HCT116 (cell line): Measurements from ENCODE around the gene CCDC201. TPM values are rescaled to one million over a fixed set of nuclear protein-coding genes. Genes with fewer than 3 reads are reported as not detected.

Experiments used
- ATAC-seq: fragments of 200-7000 bp; cut with Tn5 transposase; 2 replicates; pipeline ENCODE4 v1.9.1; 2020; ENCODE audit warnings: mild to moderate bottlenecking, moderate library complexity
- BruUV-seq: library from RNA; stranded (reverse); fragments of 400-500 nt; replicated peaks from 2 replicates; lab custom pipeline; 2021; lab: Mats Ljungman, UMichigan
- CTCF ChIA-PET: fragments of 300-600 bp; sonication (Branson Sonifier 250); formaldehyde crosslinking; loops from one replicate; lab custom pipeline; 2021; ENCODE audit warnings: antibody characterized with exemption; lab: Charles Lee
- POLR2A ChIA-PET: fragments of 300-600, 350-600 bp; sonication (Branson Sonifier 250); formaldehyde crosslinking; loops from one replicate; lab custom pipeline; 2021; ENCODE audit warnings: antibody characterized with exemption; lab: Charles Lee
- RAD21 ChIA-PET, 2 experiments: fragments of 300-600 bp; sonication (Branson Sonifier 250); formaldehyde crosslinking; loops; one replicate each; lab custom pipeline; 2023; ENCODE audit warnings: low total read pairs in 2 of 2; ENCODE audit not compliant: uncharacterized antibody in 2 of 2, unreplicated experiment in 2 of 2, low non-redundant PET in 1 of 2; lab: Charles Lee
- DNase-seq: peaks from one replicate; pipeline ENCODE4 v3.0.0-alpha.2; 2010; ENCODE audit warnings: low read depth, low spot score
- H2AFZ ChIP-seq: fragments of 200-600 bp; shearing (Covaris generic), sonication (generic); 2 replicates; pipeline ENCODE4 v1.6.1; 2017; ENCODE audit warnings: low read depth, mixed run types, mixed read lengths, antibody characterized with exemption, low read length; ENCODE audit not compliant: poor library complexity, severe bottlenecking
- H3K27ac ChIP-seq: 2 replicates; pipeline ENCODE4 v1.5.1; 2012; ENCODE audit warnings: low read depth, low read length
- H3K27me3 ChIP-seq: fragments of 200-600 bp; sonication (generic); 2 replicates; pipeline ENCODE4 v1.6.1; 2016; ENCODE audit warnings: mixed run types, low read length, mixed read lengths; ENCODE audit not compliant: insufficient read depth
- H3K36me3 ChIP-seq, 2 experiments: fragments of 200-500 bp in 1 of 2; fragments of 200-600 bp in 1 of 2; sonication (Bioruptor generic) in 1 of 2; sonication (generic) in 1 of 2; 2 replicates each; pipeline versions ENCODE4 v1.5.1 to v1.6.1; 2014 to 2016; ENCODE audit warnings: low read length in 2 of 2, inconsistent platforms in 1 of 2, mixed read lengths in 1 of 2, mixed run types in 1 of 2; ENCODE audit not compliant: insufficient read depth in 2 of 2, control insufficient read depth in 1 of 2
- H3K4me1 ChIP-seq, 2 experiments: fragments of 200-600 bp in 1 of 2; sonication (generic) in 1 of 2; 2 replicates each; pipeline versions ENCODE4 v1.5.1 to v1.6.1; 2012 to 2017; ENCODE audit warnings: low read length in 2 of 2, inconsistent platforms in 1 of 2, mild to moderate bottlenecking in 1 of 2, mixed read lengths in 1 of 2, mixed run types in 1 of 2, moderate library complexity in 1 of 2; ENCODE audit not compliant: insufficient read depth in 2 of 2, control insufficient read depth in 1 of 2
- H3K4me2 ChIP-seq: fragments of 200-600 bp; sonication (generic); 2 replicates; pipeline ENCODE4 v1.6.1; 2017; ENCODE audit warnings: mixed run types, low read length, mixed read lengths
- H3K4me3 ChIP-seq, 2 experiments: fragments of 200-600 bp in 1 of 2; sonication (generic) in 1 of 2; replicated peaks in 1 of 2; 2 replicates each; pipeline ENCODE4 v1.5.1; 2011 to 2016; ENCODE audit warnings: low read length in 2 of 2, control low read depth in 1 of 2, low read depth in 1 of 2, mild to moderate bottlenecking in 1 of 2, mixed read lengths in 1 of 2, mixed run types in 1 of 2
- H3K79me2 ChIP-seq: fragments of 200-600 bp; sonication (generic); 2 replicates; pipeline ENCODE4 v1.6.1; 2017; ENCODE audit warnings: mild to moderate bottlenecking, mixed run types, low read length, moderate library complexity, mixed read lengths; ENCODE audit not compliant: insufficient read depth
- H3K9ac ChIP-seq: fragments of 200-600 bp; sonication (generic); 2 replicates; pipeline ENCODE4 v1.6.1; 2016; ENCODE audit warnings: low read length, mixed read lengths
- H3K9me2 ChIP-seq: fragments of 200-600 bp; sonication (generic), shearing (Covaris generic); 2 replicates; pipeline ENCODE4 v1.6.1; 2017; ENCODE audit warnings: mixed run types, mild to moderate bottlenecking, moderate library complexity; ENCODE audit not compliant: insufficient read depth
- H3K9me3 ChIP-seq, 2 experiments: fragments of 200-500 bp in 1 of 2; fragments of 200-600 bp in 1 of 2; sonication (Bioruptor generic) in 1 of 2; sonication (generic) in 1 of 2; 2 replicates each; pipeline ENCODE4 v1.6.1; 2014 to 2017; ENCODE audit warnings: low read length in 2 of 2, mixed read lengths in 2 of 2, inconsistent platforms in 1 of 2, low read depth in 1 of 2, mild to moderate bottlenecking in 1 of 2, mixed run types in 1 of 2, moderate library complexity in 1 of 2; ENCODE audit not compliant: control insufficient read depth in 1 of 2, insufficient read depth in 1 of 2
- H4K20me1 ChIP-seq: fragments of 200-600 bp; sonication (generic), shearing (Covaris generic); 2 replicates; pipeline ENCODE4 v1.6.1; 2017; ENCODE audit warnings: mixed run types, mild to moderate bottlenecking, moderate library complexity; ENCODE audit not compliant: insufficient read depth
- CBX3 ChIP-seq: IDR thresholded peaks from 2 replicates; pipeline ENCODE4 v1.6.1; 2012; ENCODE audit warnings: low read depth
- CEBPB ChIP-seq: IDR thresholded peaks from 2 replicates; pipeline ENCODE4 v1.6.1; 2012; ENCODE audit warnings: low read depth
- ELF1 ChIP-seq: IDR thresholded peaks from 2 replicates; pipeline ENCODE4 v1.6.1; 2012; ENCODE audit warnings: low read depth, borderline replicate concordance
- EZH2phosphoT487 ChIP-seq: fragments of 200-600 bp; IDR thresholded peaks from 2 replicates; pipeline ENCODE4 v1.6.1; 2018; ENCODE audit warnings: antibody characterized with exemption, borderline replicate concordance
- JUND ChIP-seq: IDR thresholded peaks from 2 replicates; pipeline ENCODE4 v1.6.1; 2012
- RAD21 ChIP-seq: IDR thresholded peaks from 2 replicates; pipeline ENCODE4 v1.6.1; 2012; ENCODE audit warnings: low read depth, mild to moderate bottlenecking
- SIN3A ChIP-seq: IDR thresholded peaks from 2 replicates; pipeline ENCODE4 v1.6.1; 2012; ENCODE audit warnings: low read depth
- SP1 ChIP-seq: IDR thresholded peaks from 2 replicates; pipeline ENCODE4 v1.6.1; 2012; ENCODE audit warnings: low read depth
- SRF ChIP-seq: IDR thresholded peaks from 2 replicates; pipeline ENCODE4 v1.6.1; 2012; ENCODE audit warnings: low read depth
- TCF7L2 ChIP-seq: IDR thresholded peaks from 2 replicates; pipeline ENCODE4 v1.7.0; 2011; ENCODE audit warnings: borderline replicate concordance, inconsistent platforms; ENCODE audit not compliant: insufficient read depth, insufficient read length; ENCODE audit errors: extremely low read depth
- YY1 ChIP-seq: IDR thresholded peaks from 2 replicates; pipeline ENCODE4 v1.6.1; 2011; ENCODE audit warnings: low read length, low read depth, moderate library complexity, mild to moderate bottlenecking; ENCODE audit not compliant: insufficient replicate concordance; ENCODE audit errors: extremely low read depth
- ZFX ChIP-seq: fragments of 450-650 bp; IDR thresholded peaks from 2 replicates; pipeline ENCODE4 v1.6.1; 2017
- intact Hi-C: fragments of 100-400 bp; cut with micrococcal nuclease; formaldehyde crosslinking; loops from 2 replicates; pipeline ENCODE4 v1.10.0; 2022
- total RNA-seq: library from RNA; stranded (reverse); gene quantifications from one replicate; pipeline ENCODE4 v1.2.1, GENCODE V29; 2021; ENCODE audit not compliant: unreplicated experiment
- TF ChIP-seq, protein P1 (sequence below): IDR thresholded peaks from 2 replicates; pipeline ENCODE4 v1.6.1; 2012
- TF ChIP-seq, protein P2 (sequence below): IDR thresholded peaks from 2 replicates; pipeline ENCODE4 v1.6.1; 2012
- TF ChIP-seq, protein P3 (sequence below): IDR thresholded peaks from 2 replicates; pipeline ENCODE4 v1.6.1; 2011; ENCODE audit warnings: mild to moderate bottlenecking, low read length, moderate library complexity; ENCODE audit not compliant: insufficient replicate concordance; ENCODE audit errors: extremely low read depth
- TF ChIP-seq, protein P4 (sequence below): IDR thresholded peaks from 2 replicates; pipeline ENCODE4 v1.6.1; 2012; ENCODE audit warnings: low read depth

CCDC201 gene
- total RNA-seq, 1 experiment from 2014 or later, result not detected

DNA sequence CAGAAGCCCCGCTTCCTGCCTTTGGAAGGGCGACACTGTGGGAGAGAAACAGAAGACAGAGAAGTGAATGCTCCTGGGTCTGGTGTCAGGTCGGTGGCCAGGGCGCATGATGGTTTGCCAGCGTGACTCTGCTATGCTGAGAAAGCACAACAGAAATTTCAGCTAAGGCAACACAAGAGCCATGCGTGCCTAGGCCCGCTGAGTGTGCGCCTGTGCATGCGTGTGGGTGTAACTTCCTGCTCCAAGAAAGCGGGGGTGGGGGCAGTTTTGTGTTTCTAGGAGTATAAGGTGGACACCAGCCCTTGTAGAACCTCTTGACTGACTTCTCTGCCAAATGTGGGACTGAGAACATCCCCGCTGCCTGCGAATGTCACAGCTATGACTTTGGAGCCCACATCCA, 42.0 kb upstream of the CCDC201 start:
- Histone ChIP-seq H3K27me3 (peaks cover 4% of the 10 kb centered on the region; the same call in 1 of the 2 replicates), H2AFZ (no peak overlapping the region), H3K9me2 (no peaks in the 10 kb centered on the region), H3K36me3 (no peaks in the 10 kb centered on the region), H3K9me3 (no peaks in the 10 kb centered on the region), H3K79me2 (no peaks in the 10 kb centered on the region), H3K4me1 (peaks cover 0 to 4% of the 10 kb centered on the region in 2 experiments; a peak in 2 of 4 replicates), H3K9ac (no peak overlapping the region), H4K20me1 (no peaks in the 10 kb centered on the region), H3K27ac (no peak overlapping the region), H3K4me2 (no peak overlapping the region), H3K4me3 (no peak overlapping the region)
- no peak for ATAC-seq
- RAD21 ChIA-PET, result no interaction called here
- CTCF ChIA-PET, result interaction anchor here (1.0 to 2.0 kb wide), 2 partner anchors 8 to 1186 kb away, joined by 3 to 6 read pairs; no protein-coding TSS in a partner anchor
- intact Hi-C loops, result no loop called here
- POLR2A ChIA-PET, result no interaction called here
- no peak for DNase-seq
- no peak for TF ChIP-seq RAD21
- TF ChIP-seq SIN3A, result no peak
- no peak for TF ChIP-seq ELF1
- TF ChIP-seq YY1, result no peak
- no peak for TF ChIP-seq EZH2phosphoT487
- TF ChIP-seq CEBPB, result no peak
- TF ChIP-seq, protein P1, sequence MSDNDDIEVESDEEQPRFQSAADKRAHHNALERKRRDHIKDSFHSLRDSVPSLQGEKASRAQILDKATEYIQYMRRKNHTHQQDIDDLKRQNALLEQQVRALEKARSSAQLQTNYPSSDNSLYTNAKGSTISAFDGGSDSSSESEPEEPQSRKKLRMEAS, result no peak
- TF ChIP-seq SP1, result no peak
- TF ChIP-seq, protein P2, sequence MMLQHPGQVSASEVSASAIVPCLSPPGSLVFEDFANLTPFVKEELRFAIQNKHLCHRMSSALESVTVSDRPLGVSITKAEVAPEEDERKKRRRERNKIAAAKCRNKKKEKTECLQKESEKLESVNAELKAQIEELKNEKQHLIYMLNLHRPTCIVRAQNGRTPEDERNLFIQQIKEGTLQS, result no peak
- no peak for TF ChIP-seq TCF7L2
- TF ChIP-seq CBX3, result no peak
- TF ChIP-seq ZFX, result no peak
- no peak for TF ChIP-seq SRF
- TF ChIP-seq, protein P3, sequence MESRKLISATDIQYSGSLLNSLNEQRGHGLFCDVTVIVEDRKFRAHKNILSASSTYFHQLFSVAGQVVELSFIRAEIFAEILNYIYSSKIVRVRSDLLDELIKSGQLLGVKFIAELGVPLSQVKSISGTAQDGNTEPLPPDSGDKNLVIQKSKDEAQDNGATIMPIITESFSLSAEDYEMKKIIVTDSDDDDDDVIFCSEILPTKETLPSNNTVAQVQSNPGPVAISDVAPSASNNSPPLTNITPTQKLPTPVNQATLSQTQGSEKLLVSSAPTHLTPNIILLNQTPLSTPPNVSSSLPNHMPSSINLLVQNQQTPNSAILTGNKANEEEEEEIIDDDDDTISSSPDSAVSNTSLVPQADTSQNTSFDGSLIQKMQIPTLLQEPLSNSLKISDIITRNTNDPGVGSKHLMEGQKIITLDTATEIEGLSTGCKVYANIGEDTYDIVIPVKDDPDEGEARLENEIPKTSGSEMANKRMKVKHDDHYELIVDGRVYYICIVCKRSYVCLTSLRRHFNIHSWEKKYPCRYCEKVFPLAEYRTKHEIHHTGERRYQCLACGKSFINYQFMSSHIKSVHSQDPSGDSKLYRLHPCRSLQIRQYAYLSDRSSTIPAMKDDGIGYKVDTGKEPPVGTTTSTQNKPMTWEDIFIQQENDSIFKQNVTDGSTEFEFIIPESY, result no peak
- TF ChIP-seq, protein P4, sequence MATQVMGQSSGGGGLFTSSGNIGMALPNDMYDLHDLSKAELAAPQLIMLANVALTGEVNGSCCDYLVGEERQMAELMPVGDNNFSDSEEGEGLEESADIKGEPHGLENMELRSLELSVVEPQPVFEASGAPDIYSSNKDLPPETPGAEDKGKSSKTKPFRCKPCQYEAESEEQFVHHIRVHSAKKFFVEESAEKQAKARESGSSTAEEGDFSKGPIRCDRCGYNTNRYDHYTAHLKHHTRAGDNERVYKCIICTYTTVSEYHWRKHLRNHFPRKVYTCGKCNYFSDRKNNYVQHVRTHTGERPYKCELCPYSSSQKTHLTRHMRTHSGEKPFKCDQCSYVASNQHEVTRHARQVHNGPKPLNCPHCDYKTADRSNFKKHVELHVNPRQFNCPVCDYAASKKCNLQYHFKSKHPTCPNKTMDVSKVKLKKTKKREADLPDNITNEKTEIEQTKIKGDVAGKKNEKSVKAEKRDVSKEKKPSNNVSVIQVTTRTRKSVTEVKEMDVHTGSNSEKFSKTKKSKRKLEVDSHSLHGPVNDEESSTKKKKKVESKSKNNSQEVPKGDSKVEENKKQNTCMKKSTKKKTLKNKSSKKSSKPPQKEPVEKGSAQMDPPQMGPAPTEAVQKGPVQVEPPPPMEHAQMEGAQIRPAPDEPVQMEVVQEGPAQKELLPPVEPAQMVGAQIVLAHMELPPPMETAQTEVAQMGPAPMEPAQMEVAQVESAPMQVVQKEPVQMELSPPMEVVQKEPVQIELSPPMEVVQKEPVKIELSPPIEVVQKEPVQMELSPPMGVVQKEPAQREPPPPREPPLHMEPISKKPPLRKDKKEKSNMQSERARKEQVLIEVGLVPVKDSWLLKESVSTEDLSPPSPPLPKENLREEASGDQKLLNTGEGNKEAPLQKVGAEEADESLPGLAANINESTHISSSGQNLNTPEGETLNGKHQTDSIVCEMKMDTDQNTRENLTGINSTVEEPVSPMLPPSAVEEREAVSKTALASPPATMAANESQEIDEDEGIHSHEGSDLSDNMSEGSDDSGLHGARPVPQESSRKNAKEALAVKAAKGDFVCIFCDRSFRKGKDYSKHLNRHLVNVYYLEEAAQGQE, result no peak
- TF ChIP-seq JUND, result no peak
- BruUV-seq, result no TSS peak
